SK-N-SH (cell line): ENCODE measurements around the gene MAPKBP1. TPM values are rescaled to one million over a fixed set of nuclear protein-coding genes. Genes with fewer than 3 reads are reported as not detected.

Experiments
- CTCF ChIA-PET: fragments of 300-600, 350-600 bp; formaldehyde crosslinking; extraction: SDS; loops from one replicate; lab custom pipeline; 2021; lab: Yijun Ruan, JAX
- POLR2A ChIA-PET: fragments of 350-600 bp; sonication (Branson Sonifier 250); formaldehyde crosslinking; extraction: SDS; loops from one replicate; lab custom pipeline; 2020; ENCODE audit warnings: antibody characterized with exemption, inconsistent platforms; lab: Yijun Ruan, JAX
- DNase-seq: peaks from one replicate; pipeline ENCODE4 v3.0.0; 2012
- H2AFZ ChIP-seq: fragments of 200-600 bp; sonication (generic); 2 replicates; pipeline ENCODE4 v1.8.1; 2016; ENCODE audit warnings: antibody characterized with exemption, mild to moderate bottlenecking, low read depth
- H3F3A ChIP-seq: fragments of 200-600 bp; sonication (generic); replicated peaks from 2 replicates; pipeline ENCODE3; 2016; ENCODE audit warnings: antibody characterized with exemption, mild to moderate bottlenecking; ENCODE audit not compliant: insufficient read depth
- H3K27ac ChIP-seq, 2 experiments: fragments of 200-500 bp in 1 of 2; fragments of 200-600 bp in 1 of 2; sonication (Bioruptor generic) in 1 of 2; sonication (generic), shearing (Covaris generic) in 1 of 2; 2 replicates each; pipeline versions ENCODE4 v1.5.1 to v1.6.1; 2014 to 2016; ENCODE audit warnings: low read depth in 2 of 2, inconsistent platforms in 1 of 2, low read length in 1 of 2, mild to moderate bottlenecking in 1 of 2, mixed read lengths in 1 of 2
- H3K27me3 ChIP-seq: fragments of 200-600 bp; sonication (generic), shearing (Covaris generic); 2 replicates; pipeline ENCODE4 v1.6.1; 2016; ENCODE audit warnings: mixed run types; ENCODE audit not compliant: insufficient read depth
- H3K36me3 ChIP-seq, 2 experiments: fragments of 200-500 bp in 1 of 2; fragments of 200-600 bp in 1 of 2; sonication (Bioruptor generic) in 1 of 2; sonication (generic) in 1 of 2; replicated peaks in 1 of 2; 2 replicates each; pipeline versions ENCODE3 to v1.5.1; 2014 to 2016; ENCODE audit warnings: low read length in 1 of 2, mild to moderate bottlenecking in 1 of 2; ENCODE audit not compliant: insufficient read depth in 2 of 2, control insufficient read depth in 1 of 2
- H3K4me1 ChIP-seq, 2 experiments: fragments of 200-500 bp in 1 of 2; fragments of 200-600 bp in 1 of 2; sonication (Bioruptor generic) in 1 of 2; sonication (generic), shearing (Covaris generic) in 1 of 2; 2 replicates each; pipeline versions ENCODE4 v1.5.1 to v1.6.1; 2014 to 2016; ENCODE audit warnings: low read depth in 1 of 2, low read length in 1 of 2, mixed run types in 1 of 2; ENCODE audit not compliant: insufficient read depth in 2 of 2, control insufficient read depth in 1 of 2
- H3K4me2 ChIP-seq: fragments of 200-600 bp; sonication (generic), shearing (Covaris generic); 2 replicates; pipeline ENCODE4 v1.6.1; 2017; ENCODE audit warnings: mixed run types
- H3K4me3 ChIP-seq, 2 experiments: fragments of 200-500 bp in 1 of 2; fragments of 200-600 bp in 1 of 2; sonication (Bioruptor generic) in 1 of 2; sonication (generic), shearing (Covaris generic) in 1 of 2; 2 replicates each; pipeline versions ENCODE4 v1.5.1 to v1.8.1; 2014 to 2016; ENCODE audit warnings: low read depth in 2 of 2, inconsistent platforms in 1 of 2, low read length in 1 of 2, mild to moderate bottlenecking in 1 of 2, mixed read lengths in 1 of 2, moderate library complexity in 1 of 2
- H3K79me2 ChIP-seq: fragments of 200-600 bp; sonication (generic); 2 replicates; pipeline ENCODE4 v1.8.1; 2017; ENCODE audit warnings: mild to moderate bottlenecking; ENCODE audit not compliant: insufficient read depth
- H3K9ac ChIP-seq: fragments of 200-600 bp; sonication (generic); 2 replicates; pipeline ENCODE4 v1.6.1; 2017; ENCODE audit warnings: mixed run types
- H3K9me2 ChIP-seq: fragments of 200-600 bp; sonication (generic); 2 replicates; pipeline ENCODE4 v1.6.1; 2017; ENCODE audit warnings: mixed run types
- H3K9me3 ChIP-seq: fragments of 200-600 bp; sonication (generic); 2 replicates; pipeline ENCODE4 v1.6.1; 2017; ENCODE audit warnings: mixed run types, mild to moderate bottlenecking, moderate library complexity
- H4K20me1 ChIP-seq: fragments of 200-600 bp; sonication (generic); 2 replicates; pipeline ENCODE4 v1.6.1; 2017; ENCODE audit warnings: mild to moderate bottlenecking, mixed run types; ENCODE audit not compliant: insufficient read depth
- CHD2 ChIP-seq: fragments of 150-350 bp; IDR thresholded peaks from 2 replicates; pipeline ENCODE4 v1.6.1; 2018; ENCODE audit warnings: low read length; ENCODE audit not compliant: partially characterized antibody
- EZH2phosphoT487 ChIP-seq: fragments of 200-600 bp; sonication (generic); IDR thresholded peaks from 2 replicates; pipeline ENCODE4 v1.6.1; 2017; ENCODE audit warnings: low read depth, mixed run types, mild to moderate bottlenecking, antibody characterized with exemption, moderate library complexity, borderline replicate concordance
- FOSL2 ChIP-seq: IDR thresholded peaks from 2 replicates; pipeline ENCODE4 v1.4.0; 2012; ENCODE audit warnings: low read depth, mild to moderate bottlenecking, moderate library complexity, borderline replicate concordance
- FOXJ3 ChIP-seq: sonication (generic); formaldehyde crosslinking; IDR thresholded peaks from 2 replicates; pipeline ENCODE4 v1.5.1; 2020; ENCODE audit warnings: mild to moderate bottlenecking, missing genetic modification reagents
- FOXM1 ChIP-seq: IDR thresholded peaks from 2 replicates; pipeline ENCODE4 v1.4.0; 2012; ENCODE audit warnings: low read depth, mild to moderate bottlenecking
- GATA2 ChIP-seq: sonication (generic); formaldehyde crosslinking; IDR thresholded peaks from 2 replicates; pipeline ENCODE4 v1.5.0; 2020; ENCODE audit warnings: mild to moderate bottlenecking, missing genetic modification reagents
- JUND ChIP-seq: IDR thresholded peaks from 2 replicates; pipeline ENCODE4 v1.4.0; 2012
- MEF2A ChIP-seq: IDR thresholded peaks from 2 replicates; pipeline ENCODE4 v1.4.0; 2012; ENCODE audit warnings: low read depth, borderline replicate concordance
- RCOR1 ChIP-seq: fragments of 150-350 bp; IDR thresholded peaks from 2 replicates; pipeline ENCODE4 v1.6.1; 2017; ENCODE audit warnings: antibody characterized with exemption, low read length
- RXRA ChIP-seq: IDR thresholded peaks from 2 replicates; pipeline ENCODE4 v1.4.0; 2012; ENCODE audit warnings: low read depth, mild to moderate bottlenecking, borderline replicate concordance
- SIN3A ChIP-seq: IDR thresholded peaks from 2 replicates; pipeline ENCODE4 v1.6.1; 2012; ENCODE audit warnings: low read depth, mild to moderate bottlenecking, low read length, moderate library complexity, borderline replicate concordance
- TCF12 ChIP-seq: IDR thresholded peaks from 2 replicates; pipeline ENCODE4 v1.4.0; 2012
- TEAD4 ChIP-seq: IDR thresholded peaks from 2 replicates; pipeline ENCODE4 v1.4.0; 2012; ENCODE audit warnings: mild to moderate bottlenecking, borderline replicate concordance; ENCODE audit not compliant: insufficient read depth
- USF1 ChIP-seq: IDR thresholded peaks from 2 replicates; pipeline ENCODE4 v1.4.0; 2012; ENCODE audit warnings: low read depth, borderline replicate concordance
- USF2 ChIP-seq: fragments of 150-350 bp; IDR thresholded peaks from 2 replicates; pipeline ENCODE4 v1.6.1; 2017; ENCODE audit warnings: antibody characterized with exemption, low read length, low read depth, borderline replicate concordance
- WGBS: methylation state at CpG from one replicate; pipeline ENCODE4 v1.1.6; 2017; ENCODE audit warnings: low lambda C conversion rate; 5-methylcytosine and 5-hydroxymethylcytosine counted together
- polyA plus RNA-seq, 3 experiments: library from polyadenylated mRNA; depleted of rRNA; stranded (reverse); fragments of >200 nt; gene quantifications; 2 replicates each; pipeline ENCODE4 v1.2.3, GENCODE V29; 2012
- TF ChIP-seq, protein P1 (sequence below): fragments of 150-350 bp; IDR thresholded peaks from 2 replicates; pipeline ENCODE4 v1.6.1; 2016; ENCODE audit warnings: mild to moderate bottlenecking, low read depth, low read length

Gene MAPKBP1
- polyA plus RNA-seq, 1 of the 3 experiments (the other 2 are of a cell fraction): 5.2 TPM

DNA sequence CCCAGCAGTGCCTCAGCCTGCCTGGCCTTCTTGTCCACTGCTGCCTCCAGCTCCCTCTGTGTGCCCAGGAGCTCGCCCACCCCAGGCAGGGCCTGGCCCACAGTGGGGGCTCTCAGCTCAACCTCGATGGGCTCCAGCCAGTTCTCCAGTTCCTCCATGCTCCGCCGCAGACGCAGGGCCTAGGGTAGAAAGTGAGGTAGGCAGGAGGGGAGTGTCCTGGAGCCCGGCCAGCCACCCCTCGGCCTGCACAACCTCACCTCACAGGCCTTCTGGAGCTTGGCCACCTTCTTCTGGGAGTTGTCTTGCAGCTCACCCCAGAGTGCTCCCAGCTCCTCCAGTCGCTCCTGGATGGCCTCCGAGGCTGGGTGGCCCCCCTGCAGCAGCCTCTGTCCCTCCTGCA, 83.0 kb downstream of the MAPKBP1 start:
- Histone ChIP-seq H3K36me3 (no peaks in the 10 kb centered on the region), H3F3A (no peaks in the 10 kb centered on the region), H3K4me3 (no peak overlapping the region), H3K9me2 (no peaks in the 10 kb centered on the region), H3K9ac (no peak overlapping the region), H3K27me3 (no peaks in the 10 kb centered on the region), H2AFZ (no peak overlapping the region), H3K4me1 (peaks cover 0 to 17% of the 10 kb centered on the region in 2 experiments; a peak in 1 of 4 replicates)
- no peak for DNase-seq
- POLR2A ChIA-PET: no interaction called here
- TF ChIP-seq MEF2A: no peak
- no peak for TF ChIP-seq SIN3A
- no peak for TF ChIP-seq FOSL2
- TF ChIP-seq, all 33 proteins: peak for 0
- Histone ChIP-seq H3K27ac (no peak overlapping the region), H4K20me1 (no peaks in the 10 kb centered on the region), H3K9me3 (no peaks in the 10 kb centered on the region), H3K4me2 (no peak overlapping the region), H3K79me2 (no peaks in the 10 kb centered on the region)
- CTCF ChIA-PET: interaction anchor here (1.2 to 1.3 kb wide), 2 partner anchors 20 to 47 kb away, joined by 3 read pairs; no protein-coding TSS in a partner anchor
- WGBS: 74% methylated on average over 6 of the region's 9 CpGs

- Histone ChIP-seq H3K36me3 (no peaks in the 10 kb centered on the region), H3K4me3 (no peak overlapping the region), H3K9me3 (no peaks in the 10 kb centered on the region), H3K4me2 (no peak overlapping the region), H4K20me1 (no peaks in the 10 kb centered on the region), H3K27me3 (no peaks in the 10 kb centered on the region), H2AFZ (no peak overlapping the region), H3K9ac (no peak overlapping the region), H3K4me1 (peaks cover 0 to 20% of the 10 kb centered on the region in 2 experiments; a peak in 1 of 4 replicates), H3K27ac (no peak overlapping the region), H3K79me2 (no peaks in the 10 kb centered on the region), H3K9me2 (no peaks in the 10 kb centered on the region), H3F3A (no peaks in the 10 kb centered on the region)
- CTCF ChIA-PET: interaction anchor here (0.6 to 1.3 kb wide), 2 partner anchors 46 to 86 kb away, joined by 3 to 5 read pairs; no protein-coding TSS in a partner anchor
- DNase-seq: no peak
- WGBS: 82% methylated on average over 3 of the region's 15 CpGs
- TF ChIP-seq GATA2 (CRISPR knock-in tag) (no peak), EZH2phosphoT487 (no peak), FOXJ3 (CRISPR knock-in tag) (no peak), RXRA (no peak), FOXM1 (no peak)
- POLR2A ChIA-PET: no interaction called here
Measured at GRCh38 chr15:41858756-41859155, 84.5 kb downstream of the MAPKBP1 start.

DNA sequence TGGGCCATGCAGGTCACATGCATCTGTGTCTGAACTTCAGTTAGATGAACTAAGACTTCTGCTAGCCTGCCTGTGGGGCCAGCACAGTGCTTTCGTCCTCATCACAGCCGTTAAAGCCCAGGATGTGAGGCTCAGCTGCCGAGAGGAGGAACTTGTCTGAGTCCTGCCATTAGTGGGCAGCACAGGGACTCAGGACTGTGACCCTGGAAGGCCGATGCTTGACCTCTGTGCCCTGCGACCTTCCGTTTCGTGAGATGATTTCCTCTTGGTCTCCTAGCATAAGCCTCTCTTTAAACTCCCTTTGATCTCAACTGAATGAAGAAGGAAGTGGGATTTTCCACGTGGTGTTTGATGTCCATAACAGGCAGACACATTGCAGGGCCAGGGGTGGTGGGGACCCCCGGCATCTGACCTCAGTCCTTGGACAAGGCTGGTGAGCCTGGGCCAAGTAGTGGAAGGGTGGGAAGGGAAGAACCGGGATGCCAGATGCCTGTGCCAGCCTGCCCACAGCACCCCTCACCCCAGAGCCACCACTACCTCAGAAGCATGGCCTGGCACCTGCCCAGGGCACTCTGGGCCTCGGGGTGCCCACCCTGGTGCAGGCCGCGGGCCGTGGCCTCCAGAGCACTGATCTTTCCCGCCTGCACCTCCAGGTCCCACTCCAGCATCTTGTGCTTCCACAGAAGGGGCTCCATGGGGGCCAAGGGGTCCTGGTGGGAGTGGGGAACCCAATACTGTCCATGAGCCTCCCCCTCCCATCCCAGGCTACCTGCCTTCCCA, 86.0 kb downstream of the MAPKBP1 start:
- Histone ChIP-seq H3K4me3 (no peak overlapping the region), H3K27ac (no peak overlapping the region), H3F3A (no peaks in the 10 kb centered on the region), H4K20me1 (no peaks in the 10 kb centered on the region), H3K9me3 (no peaks in the 10 kb centered on the region), H3K79me2 (no peaks in the 10 kb centered on the region), H3K9me2 (no peaks in the 10 kb centered on the region), H3K27me3 (no peaks in the 10 kb centered on the region), H3K4me1 (peaks cover 0 to 16% of the 10 kb centered on the region in 2 experiments; a peak in 1 of 4 replicates), H3K36me3 (no peaks in the 10 kb centered on the region), H3K4me2 (no peak overlapping the region), H2AFZ (no peak overlapping the region), H3K9ac (no peak overlapping the region)
- no peak for DNase-seq
- WGBS: 77% methylated on average over 7 of the region's 15 CpGs
- ChIA-PET POLR2A (no interaction called here), CTCF (interaction anchor here (1.7 to 2.5 kb wide), 2 partner anchors 19 to 44 kb away, joined by 3 to 15 read pairs; no protein-coding TSS in a partner anchor)
- TF ChIP-seq CHD2: no peak
- no peak for TF ChIP-seq RCOR1
- TF ChIP-seq USF2: no peak
- TF ChIP-seq JUND: no peak
- TF ChIP-seq TEAD4: no peak
- no peak for TF ChIP-seq RXRA
- TF ChIP-seq, protein P1, sequence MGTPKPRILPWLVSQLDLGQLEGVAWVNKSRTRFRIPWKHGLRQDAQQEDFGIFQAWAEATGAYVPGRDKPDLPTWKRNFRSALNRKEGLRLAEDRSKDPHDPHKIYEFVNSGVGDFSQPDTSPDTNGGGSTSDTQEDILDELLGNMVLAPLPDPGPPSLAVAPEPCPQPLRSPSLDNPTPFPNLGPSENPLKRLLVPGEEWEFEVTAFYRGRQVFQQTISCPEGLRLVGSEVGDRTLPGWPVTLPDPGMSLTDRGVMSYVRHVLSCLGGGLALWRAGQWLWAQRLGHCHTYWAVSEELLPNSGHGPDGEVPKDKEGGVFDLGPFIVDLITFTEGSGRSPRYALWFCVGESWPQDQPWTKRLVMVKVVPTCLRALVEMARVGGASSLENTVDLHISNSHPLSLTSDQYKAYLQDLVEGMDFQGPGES: no peak
- no peak for TF ChIP-seq TCF12
- no peak for TF ChIP-seq USF1
